Prostate gland (tissue), 2 donors: ENCODE measurements around the gene PCID2.

Source experiments
- CTCF ChIP-seq, 4 experiments: fragments of 200-600 bp in 2 of 4; fragments of 450-650 bp in 2 of 4; sonication (generic) in 2 of 4; IDR thresholded peaks; 1 replicate in 3 of 4; 2 replicates in 1 of 4; pipeline ENCODE4 v1.5.1; 2016 to 2019; ENCODE audit warnings: antibody characterized with exemption in 4 of 4, mild to moderate bottlenecking in 2 of 4, moderate library complexity in 2 of 4
- POLR2A ChIP-seq: fragments of 450-650 bp; IDR thresholded peaks from one replicate; pipeline ENCODE4 v1.6.1; 2016; ENCODE audit warnings: antibody characterized with exemption, mild to moderate bottlenecking

DNA sequence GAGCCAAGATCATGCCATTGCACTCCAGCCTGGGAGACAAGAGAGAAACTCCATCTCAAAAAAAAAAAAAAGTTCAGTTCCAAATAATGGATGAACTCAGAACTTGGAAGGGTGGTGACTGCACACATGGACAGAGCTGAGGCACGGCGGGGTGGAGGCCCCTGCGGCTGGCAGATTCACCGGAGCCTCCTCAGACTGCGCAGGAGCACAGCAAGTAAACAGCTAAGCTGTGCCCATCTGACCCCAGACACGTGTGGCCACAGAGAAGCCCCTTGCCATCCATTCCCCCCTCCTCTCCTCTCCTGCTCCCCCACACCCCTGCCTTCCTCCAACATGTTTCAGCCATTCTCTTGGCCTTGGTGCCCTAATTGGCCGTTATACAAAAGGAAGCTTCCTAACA is 65.6 kb downstream of the PCID2 start:
- no peak for TF ChIP-seq CTCF (IDR thresholded peaks at IDR 0.05)
- no peak for TF ChIP-seq POLR2A
